Upper lobe of right lung (tissue), 1 donor: ENCODE data around the gene ALK. TPM values are rescaled to one million over a fixed set of nuclear protein-coding genes. Genes with fewer than 3 reads are reported as not detected.
"Not testable (repeated sequence)": the region's sequence is repeated elsewhere in the genome, so short reads cannot be mapped to it uniquely, and the experiment has no call there.

Source experiments
- ATAC-seq: fragments of 200-7000 bp; cut with Tn5 transposase; one replicate; pipeline ENCODE4 v1.9.1; 2020; ENCODE audit warnings: mild to moderate bottlenecking, moderate library complexity
- DNase-seq: peaks from one replicate; pipeline ENCODE4 v3.0.0-alpha.2; 2020
- H3K27ac ChIP-seq: fragments of 200-600 bp; one replicate; pipeline ENCODE4 v1.8.0; 2022
- H3K27me3 ChIP-seq: fragments of 200-600 bp; one replicate; pipeline ENCODE4 v1.8.0; 2022; ENCODE audit warnings: mild to moderate bottlenecking
- H3K36me3 ChIP-seq: fragments of 200-600 bp; one replicate; pipeline ENCODE4 v1.8.0; 2022
- H3K4me1 ChIP-seq: fragments of 200-600 bp; one replicate; pipeline ENCODE4 v1.8.0; 2022
- H3K4me3 ChIP-seq: fragments of 200-600 bp; one replicate; pipeline ENCODE4 v1.8.0; 2022; ENCODE audit warnings: mild to moderate bottlenecking
- H3K9me3 ChIP-seq: fragments of 200-600 bp; one replicate; pipeline ENCODE4 v1.8.0; 2022
- CTCF ChIP-seq: fragments of 200-600 bp; IDR thresholded peaks from one replicate; pipeline ENCODE4 v1.8.0; 2022; ENCODE audit warnings: antibody characterized with exemption
- intact Hi-C: fragments of 100-400 bp; cut with DNase I; formaldehyde crosslinking; loops from one replicate; pipeline ENCODE4 v1.11.0; 2022
- total RNA-seq: library from RNA; stranded (reverse); fragmentation: NEBNext Ultra II Directional; extraction: Animal tissue kit (Norgen Biotek cat#: 25700); gene quantifications from one replicate; pipeline ENCODE4 v1.2.1, GENCODE V29; 2021
- donor health status: DM: no; HTN: yes; CAD: no; lungs with severe emphysema.

The ALK gene
- total RNA-seq, 1 donor from 2014 or later = not detected

GRCh38 chr2:29246383-29247300, 674.7 kb downstream of the ALK start:
- H3K4me3 ChIP-seq = no peak overlapping the region
- peaks cover under 1% of the 10 kb centered on the region for H3K27me3 ChIP-seq
- ATAC-seq = peak; percentile 7
- H3K27ac ChIP-seq = no peak overlapping the region
- H3K9me3 ChIP-seq = no peaks in the 10 kb centered on the region
- H3K36me3 ChIP-seq = no peaks in the 10 kb centered on the region
- DNase-seq = no peak
- TF ChIP-seq CTCF = no peak
- H3K4me1 ChIP-seq = no peaks in the 10 kb centered on the region
- intact Hi-C loops = no loop called here

- DNase-seq = no peak
- no peak for TF ChIP-seq CTCF
- Histone ChIP-seq H3K27ac (no peak overlapping the region), H3K36me3 (no peaks in the 10 kb centered on the region), H3K4me3 (no peak overlapping the region), H3K27me3 (peaks cover 3% of the 10 kb centered on the region), H3K9me3 (no peaks in the 10 kb centered on the region), H3K4me1 (no peaks in the 10 kb centered on the region)
- no peak for ATAC-seq
- intact Hi-C loops = no loop called here
These were observed 675.5 kb downstream of the ALK start for GRCh38 chr2:29245742-29246382.

- DNase-seq, intact Hi-C loops, H3K27me3 ChIP-seq, ATAC-seq, H3K36me3 ChIP-seq, H3K4me3 ChIP-seq, H3K27ac ChIP-seq, H3K4me1 ChIP-seq, H3K9me3 ChIP-seq: not testable (repeated sequence)
These were observed 676.2 kb downstream of the ALK start for GRCh38 chr2:29245035-29245741.

- H3K4me1 ChIP-seq = no peaks in the 10 kb centered on the region
- DNase-seq (no peak), ATAC-seq (no peak)
- no peak overlapping the region for H3K27ac ChIP-seq
- peaks cover 10% of the 10 kb centered on the region for H3K27me3 ChIP-seq
- intact Hi-C loops = no loop called here
- no peak for TF ChIP-seq CTCF
- no peak overlapping the region for H3K4me3 ChIP-seq
- H3K36me3 ChIP-seq = no peaks in the 10 kb centered on the region
- no peaks in the 10 kb centered on the region for H3K9me3 ChIP-seq
These were observed 678.6 kb downstream of the ALK start for GRCh38 chr2:29242621-29243375.

- intact Hi-C loops = no loop called here
- DNase-seq = no peak
- ATAC-seq = no peak
- TF ChIP-seq CTCF = no peak
- Histone ChIP-seq H3K27me3 (peaks cover 14% of the 10 kb centered on the region), H3K4me1 (no peaks in the 10 kb centered on the region), H3K9me3 (no peaks in the 10 kb centered on the region), H3K36me3 (no peaks in the 10 kb centered on the region), H3K4me3 (no peak overlapping the region), H3K27ac (no peak overlapping the region)
These were observed 679.3 kb downstream of the ALK start for GRCh38 chr2:29241955-29242565.
